ENCODE data around the gene ASAP3. TPM values are rescaled to one million over a fixed set of nuclear protein-coding genes. Genes with fewer than 3 reads are reported as not detected.
"Not testable (repeated sequence)": the region's sequence is repeated elsewhere in the genome, so short reads cannot be mapped to it uniquely, and the experiment has no call there.

Gene ASAP3
- total and polyA plus RNA-seq, 4 donors, result 7.0 to 93.9 (median 21.1) TPM

- no peak overlapping the region for H3K27ac ChIP-seq (ENCODE audit: low read depth in 1 of 2, low read length in 2 of 2)
- WGBS, 2 donors, result 34 to 40% methylated on average over 2 of the region's 2 CpGs
- H3K9me3 ChIP-seq (ENCODE audit: control insufficient read depth, low read length), result no peaks in the 10 kb centered on the region
- DNase-seq (no peak), ATAC-seq (ENCODE audit: low FRiP score) (no peak)
- no peaks in the 10 kb centered on the region for H3K27me3 ChIP-seq (ENCODE audit: control insufficient read depth in 1 of 2, insufficient read depth in 2 of 2, low read length in 1 of 2)
- H3K4me1 ChIP-seq (ENCODE audit: control insufficient read depth in 1 of 2, insufficient read depth in 2 of 2, low read length in 2 of 2), result no peaks in the 10 kb centered on the region
- H3K36me3 ChIP-seq (ENCODE audit: control insufficient read depth in 1 of 2, insufficient read depth in 2 of 2, low read length in 1 of 2), result no peaks in the 10 kb centered on the region
- intact Hi-C loops (cut with DNase I), result no loop called here
- H3K4me3 ChIP-seq (ENCODE audit: low read length in 2 of 2), result no peak overlapping the region
Measured at GRCh38 chr1:23500466-23500865, 16.5 kb upstream of the ASAP3 start.

GRCh38 chr1:23497777-23498439, 13.9 kb upstream of the ASAP3 start:
- ATAC-seq (ENCODE audit: low FRiP score), result no peak
- H3K9me3 ChIP-seq (ENCODE audit: control insufficient read depth, low read length), result no peaks in the 10 kb centered on the region
- 80 to 87% methylated on average over 3 of the region's 3 CpGs for WGBS, 2 donors
- H3K27ac ChIP-seq (ENCODE audit: low read depth in 1 of 2, low read length in 2 of 2), result no peak overlapping the region
- no peaks in the 10 kb centered on the region for H3K4me1 ChIP-seq (ENCODE audit: control insufficient read depth in 1 of 2, insufficient read depth in 2 of 2, low read length in 2 of 2)
- no peak overlapping the region for H3K4me3 ChIP-seq (ENCODE audit: low read length in 2 of 2)
- no peak for DNase-seq
- no peaks in the 10 kb centered on the region for H3K36me3 ChIP-seq (ENCODE audit: control insufficient read depth in 1 of 2, insufficient read depth in 2 of 2, low read length in 1 of 2)
- no peaks in the 10 kb centered on the region for H3K27me3 ChIP-seq (ENCODE audit: control insufficient read depth in 1 of 2, insufficient read depth in 2 of 2, low read length in 1 of 2)
- intact Hi-C loops (cut with DNase I), result loop anchor here (2.0 to 5.0 kb wide), 3 partner anchors 39 to 139 kb away; no protein-coding TSS in a partner anchor

GRCh38 chr1:23496490-23497181, 12.7 kb upstream of the ASAP3 start:
- Histone ChIP-seq H3K27me3 (ENCODE audit: control insufficient read depth in 1 of 2, insufficient read depth in 2 of 2, low read length in 1 of 2) (no peaks in the 10 kb centered on the region), H3K36me3 (ENCODE audit: control insufficient read depth in 1 of 2, insufficient read depth in 2 of 2, low read length in 1 of 2) (no peaks in the 10 kb centered on the region), H3K9me3 (ENCODE audit: control insufficient read depth, low read length) (no peaks in the 10 kb centered on the region), H3K4me1 (ENCODE audit: control insufficient read depth in 1 of 2, insufficient read depth in 2 of 2, low read length in 2 of 2) (no peaks in the 10 kb centered on the region), H3K4me3 (ENCODE audit: low read length in 2 of 2) (no peak overlapping the region), H3K27ac (ENCODE audit: low read depth in 1 of 2, low read length in 2 of 2) (no peak overlapping the region)
- intact Hi-C loops (cut with DNase I), result loop anchor here (2.0 to 5.0 kb wide), 3 partner anchors 41 to 140 kb away; no protein-coding TSS in a partner anchor
- ATAC-seq (ENCODE audit: low FRiP score) (no peak), DNase-seq (no peak)
- WGBS, 2 donors, result 75 to 78% methylated on average over 6 to 7 of the region's 7 CpGs

- H3K4me1 ChIP-seq (ENCODE audit: control insufficient read depth in 1 of 2, insufficient read depth in 2 of 2, low read length in 2 of 2); DNase-seq; H3K27ac ChIP-seq (ENCODE audit: low read depth in 1 of 2, low read length in 2 of 2); H3K9me3 ChIP-seq (ENCODE audit: control insufficient read depth, low read length); H3K27me3 ChIP-seq (ENCODE audit: control insufficient read depth in 1 of 2, insufficient read depth in 2 of 2, low read length in 1 of 2); H3K36me3 ChIP-seq (ENCODE audit: control insufficient read depth in 1 of 2, insufficient read depth in 2 of 2, low read length in 1 of 2); ATAC-seq (ENCODE audit: low FRiP score); H3K4me3 ChIP-seq (ENCODE audit: low read length in 2 of 2): not testable (repeated sequence)
- intact Hi-C loops (cut with DNase I), result loop anchor here in 1 of 2 donors (5.0 kb wide), 1 partner anchor 42 kb away; no protein-coding TSS in a partner anchor
- 88 to 89% methylated on average over 6 of the region's 6 CpGs for WGBS, 2 donors
Measured at GRCh38 chr1:23494836-23495235, 10.9 kb upstream of the ASAP3 start.

- H3K4me1 ChIP-seq (ENCODE audit: control insufficient read depth in 1 of 2, insufficient read depth in 2 of 2, low read length in 2 of 2); intact Hi-C loops (cut with DNase I); H3K36me3 ChIP-seq (ENCODE audit: control insufficient read depth in 1 of 2, insufficient read depth in 2 of 2, low read length in 1 of 2); DNase-seq; H3K27me3 ChIP-seq (ENCODE audit: control insufficient read depth in 1 of 2, insufficient read depth in 2 of 2, low read length in 1 of 2); H3K4me3 ChIP-seq (ENCODE audit: low read length in 2 of 2); H3K9me3 ChIP-seq (ENCODE audit: control insufficient read depth, low read length); ATAC-seq (ENCODE audit: low FRiP score); H3K27ac ChIP-seq (ENCODE audit: low read depth in 1 of 2, low read length in 2 of 2): not testable (repeated sequence)
- WGBS, 2 donors, result 84 to 88% methylated on average over 6 of the region's 6 CpGs
Measured at GRCh38 chr1:23492776-23493175, 8.8 kb upstream of the ASAP3 start.

GRCh38 chr1:23492132-23492720, 8.2 kb upstream of the ASAP3 start:
- no peaks in the 10 kb centered on the region for H3K4me1 ChIP-seq (ENCODE audit: control insufficient read depth in 1 of 2, insufficient read depth in 2 of 2, low read length in 2 of 2)
- H3K27me3 ChIP-seq (ENCODE audit: control insufficient read depth in 1 of 2, insufficient read depth in 2 of 2, low read length in 1 of 2), result no peaks in the 10 kb centered on the region
- intact Hi-C loops (cut with DNase I), result no loop called here
- 81 to 83% methylated on average over 3 of the region's 3 CpGs for WGBS, 2 donors
- no peaks in the 10 kb centered on the region for H3K36me3 ChIP-seq (ENCODE audit: control insufficient read depth in 1 of 2, insufficient read depth in 2 of 2, low read length in 1 of 2)
- DNase-seq (no peak), ATAC-seq (ENCODE audit: low FRiP score) (no peak)
- no peak overlapping the region for H3K4me3 ChIP-seq (ENCODE audit: low read length in 2 of 2)
- no peak overlapping the region for H3K27ac ChIP-seq (ENCODE audit: low read depth in 1 of 2, low read length in 2 of 2)
- no peaks in the 10 kb centered on the region for H3K9me3 ChIP-seq (ENCODE audit: control insufficient read depth, low read length)

GRCh38 chr1:23489842-23490241, 5.9 kb upstream of the ASAP3 start:
- no peak overlapping the region for H3K4me3 ChIP-seq (ENCODE audit: low read length in 2 of 2)
- no peak for DNase-seq
- H3K9me3 ChIP-seq (ENCODE audit: control insufficient read depth, low read length), result no peaks in the 10 kb centered on the region
- H3K36me3 ChIP-seq (ENCODE audit: control insufficient read depth in 1 of 2, insufficient read depth in 2 of 2, low read length in 1 of 2), result no peaks in the 10 kb centered on the region
- 66 to 72% methylated on average over 5 of the region's 5 CpGs for WGBS, 2 donors
- H3K27me3 ChIP-seq (ENCODE audit: control insufficient read depth in 1 of 2, insufficient read depth in 2 of 2, low read length in 1 of 2), result no peaks in the 10 kb centered on the region
- no peaks in the 10 kb centered on the region for H3K4me1 ChIP-seq (ENCODE audit: control insufficient read depth in 1 of 2, insufficient read depth in 2 of 2, low read length in 2 of 2)
- intact Hi-C loops (cut with DNase I), result no loop called here
- H3K27ac ChIP-seq (ENCODE audit: low read depth in 1 of 2, low read length in 2 of 2), result no peak overlapping the region
- no peak for ATAC-seq (ENCODE audit: low FRiP score)

GRCh38 chr1:23485002-23485332, 988 bp upstream of the ASAP3 start:
- peak overlapping the region; percentile 38 to 73 for H3K27ac ChIP-seq (ENCODE audit: low read depth in 1 of 2, low read length in 2 of 2)
- intact Hi-C loops (cut with DNase I), result no loop called here
- WGBS, 2 donors, result 21 to 28% methylated on average over 7 of the region's 7 CpGs

More at GRCh38 chr1:23485002-23485332, 988 bp upstream of the ASAP3 start:
- Histone ChIP-seq H3K9me3 (ENCODE audit: control insufficient read depth, low read length) (no peaks in the 10 kb centered on the region), H3K4me3 (ENCODE audit: low read length in 2 of 2) (peak overlapping the region in 1 of 2 donors; percentile 80), H3K4me1 (ENCODE audit: control insufficient read depth in 1 of 2, insufficient read depth in 2 of 2, low read length in 2 of 2) (no peaks in the 10 kb centered on the region), H3K36me3 (ENCODE audit: control insufficient read depth in 1 of 2, insufficient read depth in 2 of 2, low read length in 1 of 2) (no peaks in the 10 kb centered on the region), H3K27me3 (ENCODE audit: control insufficient read depth in 1 of 2, insufficient read depth in 2 of 2, low read length in 1 of 2) (no peaks in the 10 kb centered on the region)
- DNase-seq, result no peak
- ATAC-seq (ENCODE audit: low FRiP score), result no peak
